Gastrocnemius medialis (tissue), 4 donors: ENCODE measurements around the gene FUS. TPM values are rescaled to one million over a fixed set of nuclear protein-coding genes. Genes with fewer than 3 reads are reported as not detected.

Source experiments
- ATAC-seq, 2 donors: fragments of 150-250 bp; one replicate each; pipeline ENCODE4 v1.9.1; 2016
- DNase-seq, 2 donors: peaks; one replicate each; pipeline ENCODE4 v3.0.0-alpha.2; 2019
- H3K27ac ChIP-seq, 4 donors: fragments of 200-600 bp; sonication (generic); 1 replicate in 1 of 4; 2 replicates in 3 of 4; pipeline ENCODE4 v1.5.1; 2016 to 2018; ENCODE audit warnings: mild to moderate bottlenecking in 2 of 4, moderate library complexity in 1 of 4
- H3K27me3 ChIP-seq, 3 donors: fragments of 200-600 bp; sonication (generic) in 2 of 3; 1 replicate in 1 of 3; 2 replicates in 2 of 3; pipeline versions ENCODE4 v1.5.1 to v1.6.0; 2016 to 2019; ENCODE audit warnings: mild to moderate bottlenecking in 1 of 3, moderate library complexity in 1 of 3
- H3K36me3 ChIP-seq, 2 donors: fragments of 200-600 bp; sonication (generic) in 1 of 2; one replicate each; pipeline ENCODE4 v1.5.1; 2017 to 2018
- H3K4me1 ChIP-seq, 2 donors: fragments of 200-600 bp; sonication (generic) in 1 of 2; one replicate each; pipeline ENCODE4 v1.5.1; 2016 to 2017; ENCODE audit warnings: mild to moderate bottlenecking in 2 of 2
- H3K4me3 ChIP-seq, 4 donors: fragments of 200-600 bp; sonication (generic) in 3 of 4; 1 replicate in 1 of 4; 2 replicates in 3 of 4; pipeline ENCODE4 v1.5.1; 2016 to 2019; ENCODE audit warnings: mild to moderate bottlenecking in 2 of 4
- H3K9me3 ChIP-seq, 3 donors: fragments of 200-600 bp; sonication (generic) in 2 of 3; 1 replicate in 1 of 3; 2 replicates in 2 of 3; pipeline ENCODE4 v1.5.1; 2016 to 2019
- POLR2A ChIP-seq, 2 donors: fragments of 450-650 bp; IDR thresholded peaks; one replicate each; pipeline ENCODE4 v1.6.1; 2017; ENCODE audit warnings: antibody characterized with exemption in 2 of 2, mild to moderate bottlenecking in 2 of 2, moderate library complexity in 2 of 2
- in situ Hi-C, 4 donors: fragments of 200-750 bp; cut with MboI; loops; one replicate each; pipeline versions ENCODE4 v1.15.0 to v1.8.0; 2017; ENCODE audit warnings: low sequenced_read_pairs in 4 of 4
- intact Hi-C: fragments of 100-400 bp; cut with DNase I; formaldehyde crosslinking; loops from one replicate; pipeline ENCODE4 v1.15.1; 2023; ENCODE audit warnings: low total_unique reads
- total RNA-seq, 4 donors: library from RNA; depleted of rRNA; stranded (reverse); fragments of >200 nt; gene quantifications; one replicate each; pipeline versions ENCODE4 v1.1.0 to v1.2.3, GENCODE V29; 2016
- TF ChIP-seq, protein P1 (sequence below), 5 experiments: fragments of 450-650 bp in 3 of 5; fragments of 200-600 bp in 2 of 5; sonication (generic) in 2 of 5; IDR thresholded peaks in 4 of 5; conservative IDR thresholded peaks in 1 of 5; 1 replicate in 4 of 5; 2 replicates in 1 of 5; pipeline ENCODE4 v1.5.1; 2016 to 2019; ENCODE audit warnings: antibody characterized with exemption in 5 of 5, mild to moderate bottlenecking in 3 of 5, moderate library complexity in 3 of 5

FUS gene
- total RNA-seq, 4 donors from 2014 or later, result 20.6 to 45.9 (median 35.1) TPM

DNA sequence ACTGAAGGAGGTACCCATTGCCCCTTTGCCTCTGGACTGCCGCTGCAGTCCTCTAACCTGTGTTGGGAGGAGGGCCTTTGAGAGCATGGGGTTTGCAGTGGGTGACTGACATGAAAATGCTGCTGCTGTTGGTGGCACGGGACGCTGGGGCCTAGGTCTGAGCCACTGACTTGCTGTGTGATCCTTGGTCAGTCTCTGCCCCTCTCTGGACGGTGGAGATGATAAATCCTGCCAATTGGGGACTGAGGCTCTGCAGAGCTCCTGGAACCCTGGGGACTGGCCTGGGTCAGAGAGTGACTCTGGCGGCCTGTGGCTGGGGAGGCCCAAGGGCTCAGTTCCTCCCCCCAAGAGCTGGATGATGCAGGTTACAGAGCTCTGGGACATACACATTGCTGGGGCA lies 43.1 kb downstream of the FUS start:
- no peaks in the 10 kb centered on the region for H3K27me3 ChIP-seq
- peaks cover 0 to 35% of the 10 kb centered on the region in 2 donors for H3K36me3 ChIP-seq
- no peak overlapping the region for H3K4me3 ChIP-seq
- peak overlapping the region in 1 of 4 donors; percentile 11 for H3K27ac ChIP-seq
- H3K4me1 ChIP-seq, result peaks cover 8 to 23% of the 10 kb centered on the region in 2 donors
- intact Hi-C loops, result no loop called here
- no peak for DNase-seq
- in situ Hi-C loops, result loop anchor here in 1 of 4 donors (25.0 kb wide), 1 partner anchor 189 kb away; no protein-coding TSS in a partner anchor
- TF ChIP-seq POLR2A (IDR thresholded peaks at IDR 0.05), result no peak
- TF ChIP-seq, protein P1, sequence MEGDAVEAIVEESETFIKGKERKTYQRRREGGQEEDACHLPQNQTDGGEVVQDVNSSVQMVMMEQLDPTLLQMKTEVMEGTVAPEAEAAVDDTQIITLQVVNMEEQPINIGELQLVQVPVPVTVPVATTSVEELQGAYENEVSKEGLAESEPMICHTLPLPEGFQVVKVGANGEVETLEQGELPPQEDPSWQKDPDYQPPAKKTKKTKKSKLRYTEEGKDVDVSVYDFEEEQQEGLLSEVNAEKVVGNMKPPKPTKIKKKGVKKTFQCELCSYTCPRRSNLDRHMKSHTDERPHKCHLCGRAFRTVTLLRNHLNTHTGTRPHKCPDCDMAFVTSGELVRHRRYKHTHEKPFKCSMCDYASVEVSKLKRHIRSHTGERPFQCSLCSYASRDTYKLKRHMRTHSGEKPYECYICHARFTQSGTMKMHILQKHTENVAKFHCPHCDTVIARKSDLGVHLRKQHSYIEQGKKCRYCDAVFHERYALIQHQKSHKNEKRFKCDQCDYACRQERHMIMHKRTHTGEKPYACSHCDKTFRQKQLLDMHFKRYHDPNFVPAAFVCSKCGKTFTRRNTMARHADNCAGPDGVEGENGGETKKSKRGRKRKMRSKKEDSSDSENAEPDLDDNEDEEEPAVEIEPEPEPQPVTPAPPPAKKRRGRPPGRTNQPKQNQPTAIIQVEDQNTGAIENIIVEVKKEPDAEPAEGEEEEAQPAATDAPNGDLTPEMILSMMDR (IDR thresholded peaks at IDR 0.05 in 4 of 5, conservative IDR thresholded peaks at IDR 0.05 in 1 of 5), result no peak
- H3K9me3 ChIP-seq, result no peaks in the 10 kb centered on the region
- ATAC-seq, result no peak

DNA sequence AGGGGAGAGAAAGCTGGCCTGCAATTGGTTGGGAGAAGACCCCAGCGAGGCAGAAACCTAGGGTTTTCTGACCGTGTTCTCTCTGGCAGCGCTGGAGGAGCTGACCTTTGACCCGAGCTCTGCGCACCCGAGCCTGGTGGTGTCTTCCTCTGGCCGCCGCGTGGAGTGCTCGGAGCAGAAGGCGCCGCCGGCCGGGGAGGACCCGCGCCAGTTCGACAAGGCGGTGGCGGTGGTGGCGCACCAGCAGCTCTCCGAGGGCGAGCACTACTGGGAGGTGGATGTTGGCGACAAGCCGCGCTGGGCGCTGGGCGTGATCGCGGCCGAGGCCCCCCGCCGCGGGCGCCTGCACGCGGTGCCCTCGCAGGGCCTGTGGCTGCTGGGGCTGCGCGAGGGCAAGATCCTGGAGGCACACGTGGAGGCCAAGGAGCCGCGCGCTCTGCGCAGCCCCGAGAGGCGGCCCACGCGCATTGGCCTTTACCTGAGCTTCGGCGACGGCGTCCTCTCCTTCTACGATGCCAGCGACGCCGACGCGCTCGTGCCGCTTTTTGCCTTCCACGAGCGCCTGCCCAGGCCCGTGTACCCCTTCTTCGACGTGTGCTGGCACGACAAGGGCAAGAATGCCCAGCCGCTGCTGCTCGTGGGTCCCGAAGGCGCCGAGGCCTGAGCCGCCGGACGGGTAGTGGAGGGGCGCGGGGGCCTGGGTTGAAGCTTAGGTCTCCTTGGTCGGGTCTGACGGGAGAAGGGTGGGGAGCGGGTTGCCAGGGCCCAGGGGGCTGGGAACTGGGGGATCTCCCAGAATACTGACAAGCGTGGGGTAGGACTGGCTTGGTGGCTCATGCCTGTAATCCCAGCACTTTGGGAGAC lies 44.4 kb downstream of the FUS start:
- TF ChIP-seq POLR2A (IDR thresholded peaks at IDR 0.05), result no peak
- TF ChIP-seq, protein P1 (IDR thresholded peaks at IDR 0.05 in 4 of 5, conservative IDR thresholded peaks at IDR 0.05 in 1 of 5), result no peak
- no peak for ATAC-seq
- peak overlapping the region in 2 of 4 donors; percentile 9 to 10 for H3K27ac ChIP-seq
- peaks cover 0 to 24% of the 10 kb centered on the region in 2 donors for H3K4me1 ChIP-seq
- in situ Hi-C loops (loop anchor here in 1 of 4 donors (25.0 kb wide), 1 partner anchor 188 kb away; no protein-coding TSS in a partner anchor), intact Hi-C loops (no loop called here)
- no peak for DNase-seq
- H3K9me3 ChIP-seq, result no peaks in the 10 kb centered on the region
- no peaks in the 10 kb centered on the region for H3K27me3 ChIP-seq
- H3K36me3 ChIP-seq, result peaks cover 0 to 34% of the 10 kb centered on the region in 2 donors
- H3K4me3 ChIP-seq, result no peak overlapping the region

GRCh38 chr16:31225193-31225592 lies 45.3 kb downstream of the FUS start:
- intact Hi-C loops, result no loop called here
- DNase-seq (no peak), ATAC-seq (no peak)
- peaks cover 0 to 29% of the 10 kb centered on the region in 2 donors for H3K36me3 ChIP-seq
- peaks cover 0 to 20% of the 10 kb centered on the region in 2 donors for H3K4me1 ChIP-seq
- H3K27ac ChIP-seq, result peak overlapping the region in 1 of 4 donors; percentile 18
- in situ Hi-C loops, result no loop called here
- H3K4me3 ChIP-seq, result no peak overlapping the region
- TF ChIP-seq, protein P1 (IDR thresholded peaks at IDR 0.05 in 4 of 5, conservative IDR thresholded peaks at IDR 0.05 in 1 of 5), result no peak
- no peak for TF ChIP-seq POLR2A (IDR thresholded peaks at IDR 0.05)
- no peaks in the 10 kb centered on the region for H3K27me3 ChIP-seq
- no peaks in the 10 kb centered on the region for H3K9me3 ChIP-seq

- no peak for TF ChIP-seq POLR2A (IDR thresholded peaks at IDR 0.05)
- TF ChIP-seq, protein P1 (IDR thresholded peaks at IDR 0.05 in 4 of 5, conservative IDR thresholded peaks at IDR 0.05 in 1 of 5), result no peak
- peaks cover 0 to 12% of the 10 kb centered on the region in 2 donors for H3K4me1 ChIP-seq
- ATAC-seq, result no peak
- no peak overlapping the region for H3K27ac ChIP-seq
- intact Hi-C loops (no loop called here), in situ Hi-C loops (no loop called here)
- no peaks in the 10 kb centered on the region for H3K9me3 ChIP-seq
- H3K27me3 ChIP-seq, result no peaks in the 10 kb centered on the region
- no peak for DNase-seq
- peaks cover 0 to 9% of the 10 kb centered on the region in 2 donors for H3K36me3 ChIP-seq
- no peak overlapping the region for H3K4me3 ChIP-seq
Measured at GRCh38 chr16:31228206-31228605, 48.3 kb downstream of the FUS start.
